NCI-H146 (cell line): ENCODE measurements around the gene ADI1.
A peak's percentile ranks its signal among the peaks of the same experiment; 100 is the strongest.
"Not testable (repeated sequence)": the region's sequence is repeated elsewhere in the genome, so short reads cannot be mapped to it uniquely, and the experiment has no call there.

Experiments used
- DNase-seq: peaks from one replicate; lab custom pipeline; 2025; lab: John Stamatoyannopoulos, UW

The ADI1 gene

DNA sequence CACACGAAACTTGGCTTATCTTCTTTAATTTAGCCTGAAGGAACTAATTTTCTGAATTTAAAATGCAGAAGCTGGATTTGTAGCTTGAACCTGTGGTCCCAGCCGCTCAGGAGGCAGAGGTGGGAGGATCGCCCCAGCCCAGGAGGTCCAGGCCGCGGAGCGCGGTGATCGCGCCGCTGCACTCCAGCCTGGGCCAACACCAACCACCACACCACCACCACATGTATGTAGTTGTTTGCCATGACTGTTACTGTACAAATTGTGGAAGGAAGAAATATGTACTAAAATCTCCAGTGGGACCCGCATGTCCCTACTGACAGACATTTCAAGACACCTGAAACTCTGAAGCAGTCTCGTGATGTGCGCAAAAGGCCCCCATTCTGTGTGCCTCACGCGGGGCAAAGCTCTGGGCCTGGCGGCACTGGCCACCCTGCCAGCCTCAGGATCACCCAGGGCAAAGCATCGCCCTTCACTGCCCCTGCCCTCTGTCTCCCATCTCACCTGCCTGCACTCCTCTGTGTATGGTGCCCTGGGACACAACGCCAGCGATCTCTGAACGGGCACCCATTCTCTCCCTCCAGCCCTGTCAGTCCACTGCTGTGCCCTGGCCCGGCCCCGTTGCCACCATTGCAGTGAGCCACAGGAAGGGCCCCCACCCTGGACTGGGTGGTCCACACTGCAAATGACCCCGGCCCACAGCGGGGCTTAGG, 10.1 kb upstream of the ADI1 start:
- no peak for DNase-seq

DNA sequence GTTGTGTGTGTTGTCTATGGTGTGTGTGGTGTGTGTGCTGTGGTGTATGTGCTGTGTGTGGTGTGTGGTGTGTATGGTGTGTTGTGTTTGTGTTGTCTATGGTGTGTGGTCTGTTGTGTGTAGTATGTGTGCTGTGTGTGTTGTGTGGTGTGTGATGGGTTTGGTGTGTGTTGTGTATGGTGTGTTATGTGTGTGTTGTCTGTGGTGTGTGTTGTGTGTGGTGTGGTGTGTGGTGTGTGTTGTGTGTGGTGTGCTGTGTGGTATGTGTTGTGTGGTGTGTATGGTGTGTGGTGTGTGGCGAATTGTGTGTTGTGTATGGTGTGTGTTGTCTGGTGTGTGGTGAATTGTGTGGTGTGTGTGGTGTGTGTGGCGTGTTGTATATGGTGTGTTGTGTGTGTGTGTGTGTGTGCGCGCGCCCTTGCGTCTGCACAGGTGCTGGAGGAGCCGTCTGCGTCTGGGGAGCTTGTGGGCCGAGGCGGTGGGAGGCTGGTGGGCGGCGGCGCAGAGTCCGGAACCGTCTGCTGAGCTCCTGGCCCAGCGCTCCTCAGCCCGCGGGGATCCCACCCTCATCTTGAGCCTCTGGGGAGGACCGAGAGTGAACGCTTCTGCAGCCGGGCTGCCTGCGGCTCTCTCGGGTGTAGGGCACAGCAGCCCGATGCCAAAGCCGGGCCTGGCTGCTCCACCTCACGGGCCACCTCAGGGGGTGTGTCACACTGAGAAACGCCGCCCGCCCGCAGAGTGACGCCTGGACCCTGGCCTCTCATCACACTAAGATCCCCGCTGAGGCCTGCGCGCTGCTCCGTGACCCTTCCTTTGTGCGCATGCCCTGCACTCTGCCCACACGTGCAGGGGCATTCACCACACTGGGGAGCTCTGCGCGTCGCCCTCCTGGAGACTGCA, 8.8 kb upstream of the ADI1 start:
- DNase-seq: peak; percentile 92

GRCh38 chr2:3526871-3527270, 7.5 kb upstream of the ADI1 start:
- no peak for DNase-seq

DNA sequence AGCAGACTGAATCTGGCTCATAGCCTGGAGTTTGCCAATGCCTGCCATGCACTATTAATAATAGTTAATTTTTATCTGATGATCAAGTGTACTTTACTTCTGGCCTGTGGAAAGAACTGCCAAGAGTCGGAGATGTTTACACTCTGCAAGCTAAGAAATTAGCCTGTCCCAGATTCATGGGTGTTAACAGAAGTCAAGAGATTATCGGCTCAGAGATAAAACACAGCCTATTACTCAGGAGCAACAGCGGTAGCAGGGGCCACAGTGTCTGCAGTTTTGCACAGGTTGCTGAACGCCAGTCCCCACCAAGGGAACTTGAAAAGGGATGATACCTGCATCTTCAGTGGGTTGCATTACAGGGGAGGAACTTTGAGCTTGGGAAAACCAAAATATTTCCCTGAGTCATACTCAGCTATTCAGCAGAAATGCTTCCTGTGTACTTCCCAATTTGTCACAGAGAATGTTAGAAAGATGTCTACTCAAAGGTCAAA, 4.3 kb upstream of the ADI1 start:
- DNase-seq: no peak

- no peak for DNase-seq
Measured at GRCh38 chr2:3522961-3523421, 3.7 kb upstream of the ADI1 start.

DNA sequence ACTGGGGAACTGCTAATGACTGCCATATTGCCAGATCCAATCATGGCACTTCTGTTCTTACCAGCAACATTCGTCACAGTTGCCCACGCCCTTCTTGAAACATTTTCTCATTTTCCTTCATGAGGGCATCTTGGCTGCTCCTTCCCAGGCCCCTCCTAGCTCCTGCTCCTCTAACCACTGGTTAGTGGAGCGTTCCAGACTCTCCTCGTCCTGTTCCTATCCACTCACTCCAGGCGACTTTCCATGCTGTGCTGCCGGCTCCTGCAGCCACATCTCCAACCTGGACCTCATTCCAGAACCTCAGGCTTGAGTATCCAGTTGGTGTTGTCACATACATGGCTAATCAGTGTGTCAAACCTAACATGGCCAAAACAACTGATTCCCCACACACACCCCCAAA, 1.3 kb upstream of the ADI1 start:
- DNase-seq: no peak

DNA sequence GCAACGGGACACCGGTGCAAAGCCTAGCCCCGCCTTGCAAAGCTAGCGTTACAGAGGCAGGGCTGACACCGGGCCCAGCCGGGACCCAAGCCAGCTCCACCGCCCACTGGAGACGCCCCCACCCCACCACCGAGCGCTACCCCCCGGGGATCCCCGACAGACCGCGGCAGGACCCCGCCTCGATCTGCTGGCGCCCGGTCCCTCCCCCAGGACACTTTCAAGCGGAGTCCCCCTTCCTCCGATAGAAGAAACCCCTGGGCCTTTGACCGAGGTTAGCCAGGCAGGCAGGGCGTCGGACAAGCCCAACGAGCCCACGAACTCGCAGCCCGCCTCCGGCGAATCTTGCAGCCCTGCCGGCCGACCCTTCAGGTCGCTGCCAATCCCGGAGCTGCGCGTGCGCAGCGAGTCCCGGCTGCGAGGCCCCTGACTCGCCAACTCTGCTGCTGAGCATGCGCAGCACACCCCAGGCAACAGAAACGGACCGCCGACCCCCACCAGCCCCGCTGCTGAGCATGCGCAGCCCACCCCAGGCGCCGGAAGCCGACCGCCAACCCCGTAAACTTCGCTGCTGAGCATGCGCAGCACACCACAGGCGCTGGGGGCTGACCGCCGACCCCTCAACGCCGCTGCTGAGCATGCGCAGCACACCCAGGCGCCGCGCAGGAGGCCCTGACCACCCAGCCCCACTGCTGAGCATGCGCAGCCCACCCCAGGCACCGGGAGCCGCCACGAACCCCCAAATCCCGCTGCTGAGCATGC, 656 bp downstream of the ADI1 start:
- peak; percentile 98 for DNase-seq

DNA sequence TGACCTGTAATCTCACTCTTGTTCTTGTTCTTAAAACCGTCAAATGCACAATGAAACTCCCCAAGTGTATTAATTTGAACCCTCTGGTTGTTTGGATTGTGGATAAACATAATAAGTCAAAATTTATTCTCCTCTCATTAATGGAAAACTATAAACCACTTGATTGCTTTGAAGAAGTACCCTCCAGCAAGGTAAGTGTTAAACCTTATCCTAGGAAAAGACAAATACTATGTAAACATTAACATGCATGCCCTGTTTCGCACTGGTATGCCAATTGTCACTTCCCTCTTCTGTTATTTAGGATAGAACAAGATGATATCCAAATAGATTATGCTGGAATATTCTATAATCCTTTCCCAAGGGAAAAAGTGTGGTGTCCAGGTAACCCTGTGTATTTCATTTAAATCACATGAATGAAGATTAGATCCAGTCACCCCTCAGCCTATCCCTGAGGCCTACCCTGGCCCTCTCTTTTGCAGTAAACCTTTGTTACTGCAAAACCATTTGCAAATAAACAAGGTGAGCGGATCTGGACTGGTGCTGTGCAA, 1.3 kb downstream of the ADI1 start:
- no peak for DNase-seq

- no peak for DNase-seq
Measured at GRCh38 chr2:3516831-3517230, 2.5 kb downstream of the ADI1 start.

GRCh38 chr2:3515438-3515837, 3.9 kb downstream of the ADI1 start:
- DNase-seq: not testable (repeated sequence)

- no peak for DNase-seq
Measured at GRCh38 chr2:3513026-3513810, 6.1 kb downstream of the ADI1 start.

- DNase-seq: no peak
Measured at GRCh38 chr2:3512086-3512485, 7.2 kb downstream of the ADI1 start.

DNA sequence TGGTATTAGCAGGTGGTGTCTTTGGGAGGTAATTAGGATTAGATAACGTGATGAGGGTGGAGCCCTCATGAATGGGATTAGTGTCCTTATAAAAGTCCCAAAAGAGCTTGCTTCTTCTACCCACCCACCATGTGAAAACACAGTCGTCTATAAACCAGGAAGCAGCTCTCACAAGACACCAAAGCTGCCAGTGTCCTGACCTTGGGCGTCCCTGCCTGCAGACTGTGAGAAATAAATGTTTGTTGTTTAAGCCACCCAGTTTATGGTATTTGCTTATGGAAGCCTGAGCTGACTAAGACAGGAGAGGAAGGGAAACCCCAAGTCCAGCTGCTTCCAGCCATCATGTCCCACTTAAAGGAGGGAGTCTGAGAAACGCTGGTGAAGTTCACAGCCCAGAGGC, 13.6 kb downstream of the ADI1 start:
- no peak for DNase-seq

DNA sequence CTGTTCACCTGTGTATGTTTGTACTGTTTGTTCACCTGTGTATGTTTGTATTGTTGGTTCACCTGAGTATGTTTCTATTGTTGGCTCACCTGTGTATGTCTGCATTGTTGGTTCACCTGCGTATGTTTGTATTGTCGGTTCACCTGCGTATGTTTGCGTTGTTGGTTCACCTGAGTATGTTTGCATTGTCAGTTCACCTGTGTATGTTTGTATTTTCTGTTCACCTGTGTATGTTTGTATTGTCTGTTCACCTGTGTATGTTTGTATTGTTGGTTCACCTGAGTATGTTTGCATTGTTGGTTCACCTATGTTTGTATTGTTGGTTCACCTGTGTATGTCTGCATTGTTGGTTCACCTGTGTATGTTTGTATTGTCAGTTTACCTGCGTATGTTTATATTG, 14.6 kb downstream of the ADI1 start:
- DNase-seq: peak; percentile 73

- DNase-seq: no peak
Measured at GRCh38 chr2:3503483-3503882, 15.8 kb downstream of the ADI1 start.

GRCh38 chr2:3503046-3503445, 16.3 kb downstream of the ADI1 start:
- DNase-seq: no peak

GRCh38 chr2:3500326-3500899, 18.9 kb downstream of the ADI1 start:
- no peak for DNase-seq

DNA sequence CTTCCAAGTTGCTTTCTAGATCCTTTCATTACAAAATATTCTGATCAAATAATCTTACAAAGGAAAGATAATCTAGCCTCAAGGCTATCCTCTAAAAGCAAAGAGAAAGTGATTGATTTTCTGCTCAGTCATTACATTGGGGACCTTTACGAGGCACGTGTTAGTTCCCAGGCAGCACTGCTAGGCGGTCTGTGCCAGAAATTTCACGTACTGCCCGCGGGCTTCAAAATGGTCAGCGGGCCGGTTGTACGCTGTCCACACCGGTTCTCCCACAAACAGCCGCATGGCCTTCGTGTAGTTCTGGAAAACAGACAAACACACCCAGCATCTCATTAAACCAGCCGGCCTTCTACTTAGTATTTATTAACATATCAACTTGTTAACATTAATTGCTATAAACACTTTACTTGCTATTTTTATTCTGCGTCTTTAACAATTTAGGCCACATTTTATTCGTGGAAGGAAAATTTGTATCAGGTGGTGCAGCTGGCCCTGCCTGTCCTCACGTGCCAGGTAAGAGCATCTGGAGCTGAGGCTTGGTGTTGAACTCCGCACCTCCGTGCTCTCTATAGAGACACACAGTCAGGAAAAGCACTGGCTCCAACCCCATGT, 20.4 kb downstream of the ADI1 start:
- DNase-seq: no peak

DNA sequence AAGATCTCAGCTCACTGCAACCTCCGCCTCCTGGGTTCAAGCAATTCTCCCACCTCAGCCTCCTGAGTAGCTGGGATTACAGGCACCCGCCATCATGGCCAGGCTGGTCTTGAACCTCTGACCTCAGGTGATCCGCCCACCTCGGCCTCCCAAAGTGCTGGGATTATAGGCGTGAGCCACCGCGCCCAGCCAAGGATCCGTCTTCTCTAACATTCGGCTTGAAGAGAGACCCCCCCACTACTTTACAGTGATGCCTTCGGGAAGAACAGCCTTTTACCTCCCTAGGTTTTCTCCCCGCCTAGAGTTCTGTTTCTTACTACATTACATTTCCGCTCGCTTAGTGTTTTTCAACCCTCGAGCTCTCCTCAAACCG, 22.6 kb downstream of the ADI1 start:
- DNase-seq: not testable (repeated sequence)

DNA sequence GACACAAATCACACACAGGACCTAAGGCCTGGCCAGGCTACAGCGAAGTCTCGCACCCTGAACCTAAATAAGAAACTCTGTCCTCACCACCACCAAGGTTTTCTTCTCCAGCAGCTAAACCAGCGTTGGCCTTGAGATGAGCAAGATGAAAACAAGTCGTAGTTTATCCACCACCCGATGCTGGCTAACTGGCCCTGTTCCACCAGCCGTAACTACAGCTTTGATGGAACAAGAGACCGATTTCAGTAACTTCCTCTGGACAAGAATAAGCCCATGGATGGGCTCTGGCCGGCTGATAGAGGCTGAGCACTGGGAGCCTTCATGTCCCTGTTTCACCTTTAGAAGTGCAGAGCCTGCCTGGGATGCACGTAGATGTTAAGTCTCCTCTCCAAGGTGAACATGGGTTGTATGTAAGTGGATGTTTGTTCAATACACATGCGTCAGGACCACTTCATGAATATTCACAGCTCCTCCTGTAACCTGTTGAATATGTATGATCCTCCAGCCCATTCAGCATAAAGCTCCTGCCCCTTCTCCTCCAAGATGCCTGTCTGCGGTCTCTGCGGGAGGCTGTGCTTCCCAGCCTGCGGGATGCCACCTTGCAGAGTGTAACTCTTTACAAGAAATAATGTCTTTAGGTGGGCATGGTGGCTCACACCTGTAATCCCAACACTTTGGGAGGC, 24.2 kb downstream of the ADI1 start:
- DNase-seq: no peak
